Calu3 (cell line): Measurements from ENCODE around the gene SLC25A13. TPM values are rescaled to one million over a fixed set of nuclear protein-coding genes. Genes with fewer than 3 reads are reported as not detected.
A peak's percentile ranks its signal among the peaks of the same experiment; 100 is the strongest.

Source experiments
- BruUV-seq: library from RNA; stranded (reverse); fragments of 400-500 nt; replicated peaks from 2 replicates; lab custom pipeline; 2021; lab: Mats Ljungman, UMichigan
- CTCF ChIA-PET: fragments of 300-600 bp; sonication (Branson Sonifier 250); formaldehyde crosslinking; loops from one replicate; lab custom pipeline; 2022; ENCODE audit warnings: antibody characterized with exemption; lab: Charles Lee
- DNase-seq: peaks from one replicate; pipeline ENCODE4 v3.0.0; 2022
- H3K27ac Mint-ChIP-seq: one replicate; pipeline ENCODE4 v1.8.0; 2022; ENCODE audit warnings: mixed read lengths; ENCODE audit not compliant: unreplicated experiment
- H3K27me3 Mint-ChIP-seq: one replicate; pipeline ENCODE4 v1.8.0; 2022; ENCODE audit warnings: mixed read lengths; ENCODE audit not compliant: unreplicated experiment
- H3K36me3 Mint-ChIP-seq: one replicate; pipeline ENCODE4 v1.8.0; 2022; ENCODE audit warnings: mild to moderate bottlenecking, moderate library complexity, mixed read lengths; ENCODE audit not compliant: insufficient read depth, unreplicated experiment
- H3K4me1 Mint-ChIP-seq: one replicate; pipeline ENCODE4 v1.8.0; 2022; ENCODE audit warnings: mild to moderate bottlenecking, low read depth, mixed read lengths; ENCODE audit not compliant: unreplicated experiment
- H3K4me3 Mint-ChIP-seq: one replicate; pipeline ENCODE4 v1.8.0; 2022; ENCODE audit warnings: mild to moderate bottlenecking, low read depth, moderate library complexity, mixed read lengths; ENCODE audit not compliant: unreplicated experiment
- H3K9me3 Mint-ChIP-seq: one replicate; pipeline ENCODE4 v1.8.0; 2022; ENCODE audit warnings: low read depth, mixed read lengths; ENCODE audit not compliant: unreplicated experiment
- CTCF ChIP-seq: fragments of 200-600 bp; IDR thresholded peaks from one replicate; pipeline ENCODE4 v1.8.0; 2022; ENCODE audit warnings: antibody characterized with exemption; ENCODE audit not compliant: unreplicated experiment
- intact Hi-C: fragments of 100-400 bp; cut with micrococcal nuclease; formaldehyde crosslinking; loops from one replicate; pipeline ENCODE4 v1.10.0; 2022; ENCODE audit not compliant: unreplicated experiment
- total RNA-seq: library from RNA; stranded (reverse); gene quantifications from 2 replicates; pipeline ENCODE4 v1.2.3, GENCODE V29; 2022

Gene SLC25A13
- total RNA-seq, 1 experiment from 2014 or later: 18.1 TPM

GRCh38 chr7:96316949-96317348 lies 4.9 kb downstream of the SLC25A13 start:
- CTCF ChIA-PET: no interaction called here
- H3K36me3 Mint-ChIP-seq: peaks cover 13% of the 10 kb centered on the region
- no peak for TF ChIP-seq CTCF
- peak overlapping the region; percentile 68 for H3K27ac Mint-ChIP-seq
- H3K4me1 Mint-ChIP-seq: peaks cover 41% of the 10 kb centered on the region
- H3K4me3 Mint-ChIP-seq: peak overlapping the region; percentile 9
- H3K9me3 Mint-ChIP-seq: no peaks in the 10 kb centered on the region
- no peaks in the 10 kb centered on the region for H3K27me3 Mint-ChIP-seq
- no TSS peak for BruUV-seq
- peak; percentile 48 for DNase-seq
- intact Hi-C loops: loop anchor here (10.0 kb wide), 1 partner anchor 232 kb away; no protein-coding TSS in a partner anchor

- no TSS peak for BruUV-seq
- Mint-ChIP-seq H3K4me3 (no peak overlapping the region), H3K27me3 (no peaks in the 10 kb centered on the region), H3K4me1 (peaks cover 33% of the 10 kb centered on the region), H3K9me3 (no peaks in the 10 kb centered on the region), H3K36me3 (no peaks in the 10 kb centered on the region), H3K27ac (no peak overlapping the region)
- TF ChIP-seq CTCF: no peak
- DNase-seq: no peak
- intact Hi-C loops: loop anchor here (10.0 kb wide), 1 partner anchor 230 kb away; no protein-coding TSS in a partner anchor
- CTCF ChIA-PET: no interaction called here
Observed at GRCh38 chr7:96315125-96315512, 6.8 kb downstream of the SLC25A13 start.

- no peak overlapping the region for H3K27ac Mint-ChIP-seq
- intact Hi-C loops: loop anchor here (10.0 kb wide), 1 partner anchor 230 kb away; no protein-coding TSS in a partner anchor
Observed at GRCh38 chr7:96314402-96315124, 7.3 kb downstream of the SLC25A13 start.

GRCh38 chr7:96313940-96314339 lies 8.0 kb downstream of the SLC25A13 start:
- no peaks in the 10 kb centered on the region for H3K27me3 Mint-ChIP-seq
- CTCF ChIA-PET: no interaction called here
- BruUV-seq: no TSS peak
- no peaks in the 10 kb centered on the region for H3K9me3 Mint-ChIP-seq
- H3K4me1 Mint-ChIP-seq: peaks cover 33% of the 10 kb centered on the region
- DNase-seq: no peak
- no peak for TF ChIP-seq CTCF
- intact Hi-C loops: loop anchor here (10.0 kb wide), 1 partner anchor 229 kb away; no protein-coding TSS in a partner anchor
- H3K27ac Mint-ChIP-seq: no peak overlapping the region
- H3K36me3 Mint-ChIP-seq: no peaks in the 10 kb centered on the region
- no peak overlapping the region for H3K4me3 Mint-ChIP-seq

More at GRCh38 chr7:96314402-96315124, 7.3 kb downstream of the SLC25A13 start:
- Mint-ChIP-seq H3K4me1 (peaks cover 33% of the 10 kb centered on the region), H3K36me3 (no peaks in the 10 kb centered on the region), H3K27me3 (no peaks in the 10 kb centered on the region), H3K9me3 (no peaks in the 10 kb centered on the region), H3K4me3 (no peak overlapping the region)
- BruUV-seq: no TSS peak
- CTCF ChIA-PET: no interaction called here
- no peak for TF ChIP-seq CTCF
- DNase-seq: no peak
